Measurements from ENCODE around the gene CPNE4. TPM values are rescaled to one million over a fixed set of nuclear protein-coding genes. Genes with fewer than 3 reads are reported as not detected.

The CPNE4 gene
- total and polyA plus RNA-seq, 10 donors = 0.03 to 3.1 (median 0.91) TPM; not detected in 2

- no peak for TF ChIP-seq POLR2AphosphoS5 (IDR thresholded peaks at IDR 0.05)
- no peak for TF ChIP-seq CTCF (IDR thresholded peaks at IDR 0.05 in 8 of 11, conservative IDR thresholded peaks at IDR 0.05 in 3 of 11)
- no peak for TF ChIP-seq POLR2A (IDR thresholded peaks at IDR 0.05)
- H3K27me3 ChIP-seq (replicated peaks in 1 of 7) = peaks cover 0 to 3% (median 0%) of the 10 kb centered on the region in 7 donors
- H3K4me1 ChIP-seq = no peaks in the 10 kb centered on the region
- no peak overlapping the region for H3K4me3 ChIP-seq
- H3K36me3 ChIP-seq = no peaks in the 10 kb centered on the region
- no peak for DNase-seq
- no peaks in the 10 kb centered on the region for H3K9me3 ChIP-seq
- no peak overlapping the region for H3K27ac ChIP-seq
- 91 to 100% (median 94%) methylated on average over 1 of the region's 1 CpG for WGBS, 5 donors
- intact Hi-C loops (cut with DNase I; ENCODE audit: low total_unique reads) = no loop called here
Observed at GRCh38 chr3:131812433-131812832, 222.4 kb downstream of the CPNE4 start.

- no peaks in the 10 kb centered on the region for H3K9me3 ChIP-seq
- H3K27me3 ChIP-seq (replicated peaks in 1 of 7) = peaks cover 0 to 3% (median 0%) of the 10 kb centered on the region in 7 donors
- DNase-seq = no peak
- WGBS, 5 donors = 76 to 90% (median 87%) methylated on average over 2 of the region's 2 CpGs
- no peak overlapping the region for H3K27ac ChIP-seq
- no peaks in the 10 kb centered on the region for H3K4me1 ChIP-seq
- H3K36me3 ChIP-seq = no peaks in the 10 kb centered on the region
- no peak overlapping the region for H3K4me3 ChIP-seq
- TF ChIP-seq POLR2A (IDR thresholded peaks at IDR 0.05) (no peak), POLR2AphosphoS5 (IDR thresholded peaks at IDR 0.05) (no peak), CTCF (IDR thresholded peaks at IDR 0.05 in 8 of 11, conservative IDR thresholded peaks at IDR 0.05 in 3 of 11) (no peak)
- intact Hi-C loops (cut with DNase I; ENCODE audit: low total_unique reads) = no loop called here
Observed at GRCh38 chr3:131811481-131811880, 223.3 kb downstream of the CPNE4 start.

GRCh38 chr3:131807822-131808221, 227.0 kb downstream of the CPNE4 start:
- 89 to 95% (median 93%) methylated on average over 3 of the region's 3 CpGs for WGBS, 5 donors
- H3K36me3 ChIP-seq = no peaks in the 10 kb centered on the region
- DNase-seq = no peak
- intact Hi-C loops (cut with DNase I; ENCODE audit: low total_unique reads) = no loop called here
- TF ChIP-seq CTCF (IDR thresholded peaks at IDR 0.05 in 8 of 11, conservative IDR thresholded peaks at IDR 0.05 in 3 of 11) (no peak), POLR2A (IDR thresholded peaks at IDR 0.05) (no peak), POLR2AphosphoS5 (IDR thresholded peaks at IDR 0.05) (no peak)
- H3K27me3 ChIP-seq (replicated peaks in 1 of 7) = peaks cover 0 to 3% (median 0%) of the 10 kb centered on the region in 7 donors
- H3K9me3 ChIP-seq = no peaks in the 10 kb centered on the region
- H3K27ac ChIP-seq = no peak overlapping the region
- no peaks in the 10 kb centered on the region for H3K4me1 ChIP-seq
- H3K4me3 ChIP-seq = no peak overlapping the region

DNA sequence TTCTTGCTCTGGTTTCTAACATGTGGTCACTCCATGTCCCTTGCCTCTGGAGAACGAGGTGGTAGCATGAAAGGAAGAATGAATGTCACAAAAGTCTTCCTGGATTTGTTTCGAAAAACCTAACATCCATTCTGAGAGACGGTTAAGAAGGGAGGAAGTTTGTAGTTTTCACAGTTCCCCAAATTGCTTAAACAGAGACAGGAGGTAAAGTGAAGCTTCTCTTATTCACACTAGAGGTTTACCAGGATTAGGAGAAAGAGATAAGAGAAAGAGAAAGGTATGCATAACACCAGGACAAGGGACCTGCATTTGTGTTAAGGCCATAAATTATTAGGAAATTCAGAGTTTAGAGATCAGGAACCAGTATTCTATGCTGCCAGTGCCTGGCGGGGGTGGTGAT, 228.1 kb downstream of the CPNE4 start:
- Histone ChIP-seq H3K27ac (no peak overlapping the region), H3K9me3 (no peaks in the 10 kb centered on the region), H3K36me3 (no peaks in the 10 kb centered on the region), H3K27me3 (replicated peaks in 1 of 7) (peaks cover 0 to 3% (median 0%) of the 10 kb centered on the region in 7 donors), H3K4me3 (no peak overlapping the region), H3K4me1 (peaks cover 0 to 3% (median 0%) of the 10 kb centered on the region in 6 donors)
- TF ChIP-seq POLR2AphosphoS5 (IDR thresholded peaks at IDR 0.05) (no peak), CTCF (IDR thresholded peaks at IDR 0.05 in 8 of 11, conservative IDR thresholded peaks at IDR 0.05 in 3 of 11) (no peak), POLR2A (IDR thresholded peaks at IDR 0.05) (no peak)
- intact Hi-C loops (cut with DNase I; ENCODE audit: low total_unique reads) = no loop called here
- 37 to 52% (median 42%) methylated on average over 4 of the region's 4 CpGs for WGBS, 5 donors
- no peak for DNase-seq
